BLaER1 (cell line): Measurements from ENCODE around the gene MYL3.

Experiments used
- H3K27ac ChIP-seq: shearing (Covaris generic); formaldehyde crosslinking; 2 replicates; pipeline ENCODE4 v1.8.1; 2022
- H3K27me3 ChIP-seq: shearing (Covaris generic); formaldehyde crosslinking; 2 replicates; pipeline ENCODE4 v1.8.1; 2022
- H3K36me3 ChIP-seq: shearing (Covaris generic); formaldehyde crosslinking; 2 replicates; pipeline ENCODE4 v1.8.1; 2022
- H3K4me1 ChIP-seq: shearing (Covaris generic); formaldehyde crosslinking; 2 replicates; pipeline ENCODE4 v1.8.1; 2022
- H3K4me2 ChIP-seq: shearing (Covaris generic); formaldehyde crosslinking; 2 replicates; pipeline ENCODE4 v1.8.1; 2022
- H3K4me3 ChIP-seq: shearing (Covaris generic); formaldehyde crosslinking; 2 replicates; pipeline ENCODE4 v1.8.1; 2022
- H3K9ac ChIP-seq: shearing (Covaris generic); formaldehyde crosslinking; 2 replicates; pipeline ENCODE4 v1.8.1; 2022
- H3K9me3 ChIP-seq: shearing (Covaris generic); formaldehyde crosslinking; 2 replicates; pipeline ENCODE4 v1.8.1; 2022
- H4K20me1 ChIP-seq: shearing (Covaris generic); formaldehyde crosslinking; 2 replicates; pipeline ENCODE4 v1.8.1; 2022
- Cebpa-rat ChIP-seq: shearing (Covaris generic); IDR thresholded peaks from 2 replicates; pipeline ENCODE4 v1.8.1; 2022

MYL3 gene

DNA sequence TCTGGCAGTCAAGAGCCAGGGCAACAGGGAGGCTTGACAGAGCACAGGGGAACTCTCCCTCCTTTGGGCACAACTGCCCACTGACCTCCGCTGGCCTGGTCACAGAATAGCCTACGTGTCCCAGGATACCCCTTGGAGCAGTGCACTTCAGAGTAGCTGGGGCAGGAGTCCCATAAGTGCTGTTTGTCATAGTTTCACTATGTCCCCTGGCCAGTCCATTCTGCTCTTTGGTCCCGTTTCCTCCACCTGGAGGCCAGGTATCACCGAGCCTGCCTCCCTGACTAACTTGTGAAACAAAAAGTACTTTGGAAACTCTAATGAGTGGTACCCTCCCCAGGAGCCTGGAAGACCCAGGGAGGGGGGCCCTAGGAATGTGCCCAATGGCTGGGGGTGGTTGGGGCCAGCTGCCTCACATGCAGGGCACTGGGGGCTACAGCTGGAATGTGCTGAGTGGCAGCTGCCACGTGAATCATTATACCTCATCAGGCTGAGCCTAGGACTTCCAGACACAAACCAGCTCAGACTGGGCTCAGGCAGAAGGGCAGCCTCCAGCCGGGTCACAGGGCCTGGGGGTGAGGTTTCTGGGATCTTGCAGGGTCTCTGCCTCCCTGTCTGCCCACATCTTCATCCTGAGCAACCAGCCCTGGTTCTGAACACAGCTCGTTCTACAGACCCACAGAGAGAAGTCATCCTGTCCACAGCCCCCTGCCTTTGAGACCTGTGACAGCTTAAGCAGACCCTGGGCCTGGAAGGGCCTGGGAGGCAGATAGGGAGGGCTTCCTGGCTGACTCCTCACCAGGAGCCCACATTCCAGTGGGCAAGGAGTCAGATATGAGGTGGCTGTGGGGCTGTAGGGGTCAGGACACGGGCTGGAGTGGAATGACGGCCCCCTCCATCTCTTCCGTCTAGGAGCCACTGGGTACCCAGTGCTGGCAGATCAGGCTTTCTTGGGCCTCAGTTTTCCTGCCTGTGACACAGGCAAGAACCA, 13.4 kb upstream of the MYL3 start:
- Histone ChIP-seq H3K27me3 (peaks cover 25% of the 10 kb centered on the region), H3K36me3 (no peaks in the 10 kb centered on the region), H4K20me1 (0 out of 2 replicates have a peak, but pooled peaks cover 4% of the 10 kb centered on the region), H3K4me3 (no peak overlapping the region), H3K9ac (peak overlapping the region; percentile 64; the same call in 1 of the 2 replicates), H3K4me1 (peaks cover 88% of the 10 kb centered on the region), H3K27ac (peak overlapping the region; percentile 73), H3K9me3 (no peaks in the 10 kb centered on the region), H3K4me2 (peak overlapping the region; percentile 83)
- no peak for TF ChIP-seq Cebpa-rat

GRCh38 chr3:46875560-46875959, 12.3 kb upstream of the MYL3 start:
- Histone ChIP-seq H3K4me2 (peak overlapping the region; percentile 83), H3K27me3 (peaks cover 14% of the 10 kb centered on the region), H3K4me1 (peaks cover 88% of the 10 kb centered on the region), H3K36me3 (no peaks in the 10 kb centered on the region), H3K9me3 (no peaks in the 10 kb centered on the region), H3K9ac (peak overlapping the region; percentile 64; the same call in 1 of the 2 replicates), H4K20me1 (no peaks in the 10 kb centered on the region), H3K27ac (peak overlapping the region; percentile 73), H3K4me3 (no peak overlapping the region)
- TF ChIP-seq Cebpa-rat, result no peak

- Histone ChIP-seq H3K27me3 (peaks cover 3% of the 10 kb centered on the region; the same call in 1 of the 2 replicates), H3K9ac (peak overlapping the region; percentile 46), H3K9me3 (no peaks in the 10 kb centered on the region), H3K4me2 (peak overlapping the region; percentile 83), H3K36me3 (no peaks in the 10 kb centered on the region), H4K20me1 (no peaks in the 10 kb centered on the region), H3K27ac (peak overlapping the region; percentile 73), H3K4me3 (peak overlapping the region; percentile 28; the same call in 1 of the 2 replicates), H3K4me1 (peaks cover 80% of the 10 kb centered on the region)
- no peak for TF ChIP-seq Cebpa-rat
Measured at GRCh38 chr3:46874430-46874829, 11.2 kb upstream of the MYL3 start.

DNA sequence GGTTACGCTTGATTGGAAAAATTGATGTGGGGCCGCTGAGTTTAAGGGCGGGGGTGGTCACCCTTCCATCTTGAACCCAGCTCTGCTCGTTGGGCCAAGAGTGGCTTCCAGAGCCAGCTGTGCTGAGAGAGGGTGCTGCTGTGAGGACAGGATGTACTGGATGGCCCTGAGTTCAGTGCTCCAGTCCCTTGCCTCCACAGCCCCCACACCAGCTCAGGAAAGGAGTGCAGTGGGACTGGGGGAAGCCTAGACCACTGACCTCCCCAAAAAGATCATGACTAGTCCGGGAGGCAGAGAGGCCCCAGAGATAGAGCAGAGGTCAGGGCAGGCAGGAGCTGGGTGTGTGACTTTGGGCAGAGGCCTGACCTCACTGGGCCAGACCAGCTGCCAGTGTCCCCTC, 10.3 kb upstream of the MYL3 start:
- Histone ChIP-seq H3K4me1 (peaks cover 82% of the 10 kb centered on the region), H4K20me1 (no peaks in the 10 kb centered on the region), H3K9ac (peak overlapping the region; percentile 44), H3K27me3 (no peaks in the 10 kb centered on the region), H3K4me2 (peak overlapping the region; percentile 83), H3K27ac (peak overlapping the region; percentile 73), H3K4me3 (peak overlapping the region; percentile 28), H3K9me3 (no peaks in the 10 kb centered on the region), H3K36me3 (no peaks in the 10 kb centered on the region)
- TF ChIP-seq Cebpa-rat, result no peak

DNA sequence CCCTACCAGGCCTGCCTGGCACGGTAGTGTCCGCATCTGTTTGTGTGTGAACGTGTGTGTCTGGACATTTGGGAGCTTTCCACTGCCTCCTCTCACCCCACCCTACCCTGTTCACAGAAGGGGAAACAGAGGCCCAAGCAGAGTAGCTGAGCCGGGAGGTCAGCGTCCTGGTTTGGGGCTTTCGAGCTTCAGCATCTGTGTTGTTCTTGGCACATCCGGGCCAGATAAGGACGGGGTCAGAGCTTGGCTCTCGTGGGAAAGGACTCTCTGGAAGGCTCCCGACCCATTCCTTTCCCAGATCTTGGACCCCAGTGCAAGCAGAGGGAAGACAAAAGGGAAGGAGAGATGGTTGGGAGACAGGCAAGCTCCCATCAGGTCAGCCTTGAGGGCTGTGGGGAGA, 8.0 kb upstream of the MYL3 start:
- Histone ChIP-seq H3K4me1 (peaks cover 76% of the 10 kb centered on the region), H3K9me3 (no peaks in the 10 kb centered on the region), H4K20me1 (no peaks in the 10 kb centered on the region), H3K4me2 (no peak overlapping the region), H3K4me3 (no peak overlapping the region), H3K27ac (no peak overlapping the region), H3K9ac (no peak overlapping the region), H3K36me3 (no peaks in the 10 kb centered on the region), H3K27me3 (no peaks in the 10 kb centered on the region)
- TF ChIP-seq Cebpa-rat, result no peak

GRCh38 chr3:46870651-46871050, 7.4 kb upstream of the MYL3 start:
- no peak for TF ChIP-seq Cebpa-rat
- no peaks in the 10 kb centered on the region for H3K36me3 ChIP-seq
- no peaks in the 10 kb centered on the region for H3K9me3 ChIP-seq
- no peak overlapping the region for H3K27ac ChIP-seq
- H3K27me3 ChIP-seq, result no peaks in the 10 kb centered on the region
- peaks cover 70% of the 10 kb centered on the region for H3K4me1 ChIP-seq
- H4K20me1 ChIP-seq, result no peaks in the 10 kb centered on the region
- H3K4me2 ChIP-seq, result no peak overlapping the region
- no peak overlapping the region for H3K4me3 ChIP-seq
- H3K9ac ChIP-seq, result no peak overlapping the region

GRCh38 chr3:46869440-46869839, 6.2 kb upstream of the MYL3 start:
- Histone ChIP-seq H3K9me3 (no peaks in the 10 kb centered on the region), H3K9ac (no peak overlapping the region), H3K4me2 (no peak overlapping the region), H3K36me3 (no peaks in the 10 kb centered on the region), H4K20me1 (no peaks in the 10 kb centered on the region), H3K27me3 (no peaks in the 10 kb centered on the region), H3K27ac (no peak overlapping the region), H3K4me1 (peaks cover 69% of the 10 kb centered on the region), H3K4me3 (no peak overlapping the region)
- TF ChIP-seq Cebpa-rat, result no peak

DNA sequence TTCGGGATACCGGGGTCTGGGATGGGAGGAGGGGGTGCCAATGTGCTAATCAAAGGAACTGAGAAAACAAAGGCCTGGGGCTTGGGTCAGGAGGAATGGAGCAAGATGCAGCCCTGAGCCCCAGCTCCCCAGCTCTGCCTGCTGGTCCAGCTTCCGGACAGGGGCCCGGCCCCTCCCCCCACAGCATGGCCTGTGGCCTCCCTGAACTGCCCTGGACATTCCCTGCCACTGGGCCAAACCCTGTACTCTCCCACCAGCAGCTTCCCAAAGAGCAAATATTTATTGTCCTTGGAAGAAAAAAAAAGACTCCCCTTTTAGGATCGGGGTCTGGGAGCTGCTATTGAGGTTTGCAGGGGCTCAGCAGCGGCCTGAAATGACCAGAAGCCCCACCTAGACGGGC, 5.7 kb upstream of the MYL3 start:
- H3K27me3 ChIP-seq, result no peaks in the 10 kb centered on the region
- no peak for TF ChIP-seq Cebpa-rat

GRCh38 chr3:46868287-46868686, 5.0 kb upstream of the MYL3 start:
- no peak for TF ChIP-seq Cebpa-rat
- H3K9ac ChIP-seq, result peak overlapping the region; percentile 19; the same call in 1 of the 2 replicates
- H3K9me3 ChIP-seq, result no peaks in the 10 kb centered on the region
- H3K4me1 ChIP-seq, result peaks cover 60% of the 10 kb centered on the region
- peak overlapping the region; percentile 71 for H3K4me2 ChIP-seq
- H3K4me3 ChIP-seq, result no peak overlapping the region
- H3K27me3 ChIP-seq, result no peaks in the 10 kb centered on the region
- H3K36me3 ChIP-seq, result no peaks in the 10 kb centered on the region
- H4K20me1 ChIP-seq, result no peaks in the 10 kb centered on the region
- peak overlapping the region; percentile 40; the same call in 1 of the 2 replicates for H3K27ac ChIP-seq

More for the DNA sequence above, 5.7 kb upstream of the MYL3 start:
- H3K9ac ChIP-seq, result no peak overlapping the region
- no peak overlapping the region for H3K4me3 ChIP-seq
- H3K9me3 ChIP-seq, result no peaks in the 10 kb centered on the region
- no peaks in the 10 kb centered on the region for H4K20me1 ChIP-seq
- peaks cover 67% of the 10 kb centered on the region for H3K4me1 ChIP-seq
- H3K27ac ChIP-seq, result 0 out of 2 replicates have a peak overlapping the region, but pooled peaks have one; percentile 29
- peak overlapping the region; percentile 71 for H3K4me2 ChIP-seq
- no peaks in the 10 kb centered on the region for H3K36me3 ChIP-seq

DNA sequence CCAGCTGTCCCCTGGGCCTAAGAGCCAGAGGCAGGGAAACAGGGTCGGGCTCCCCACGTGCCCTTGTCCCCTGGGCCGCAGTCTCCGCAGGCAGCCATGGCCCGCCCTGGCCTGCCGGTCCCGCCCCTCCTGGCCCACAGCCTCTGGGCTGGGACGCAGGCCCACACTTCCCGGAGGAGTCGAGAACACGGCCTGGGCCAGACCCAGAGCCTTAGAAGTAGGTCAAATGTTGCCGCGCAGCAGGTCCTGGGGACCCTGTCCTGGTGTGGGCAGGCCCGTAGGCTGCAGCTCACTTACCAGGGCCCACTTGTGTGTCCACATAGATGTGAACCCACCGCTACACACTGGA, 4.3 kb upstream of the MYL3 start:
- no peaks in the 10 kb centered on the region for H3K36me3 ChIP-seq
- H3K27ac ChIP-seq, result peak overlapping the region; percentile 26; the same call in 1 of the 2 replicates
- H3K9ac ChIP-seq, result 0 out of 2 replicates have a peak overlapping the region, but pooled peaks have one; percentile 6
- H4K20me1 ChIP-seq, result no peaks in the 10 kb centered on the region
- peak overlapping the region; percentile 71; the same call in 1 of the 2 replicates for H3K4me2 ChIP-seq
- no peak overlapping the region for H3K4me3 ChIP-seq
- no peaks in the 10 kb centered on the region for H3K27me3 ChIP-seq
- peaks cover 59% of the 10 kb centered on the region for H3K4me1 ChIP-seq
- no peak for TF ChIP-seq Cebpa-rat
- H3K9me3 ChIP-seq, result no peaks in the 10 kb centered on the region
